ENCODE results near the gene CXCR3. TPM values are rescaled to one million over a fixed set of nuclear protein-coding genes. Genes with fewer than 3 reads are reported as not detected.

CXCR3 gene
- total RNA-seq, 2 experiments from 2014 or later: 19.5 to 22.0 TPM

DNA sequence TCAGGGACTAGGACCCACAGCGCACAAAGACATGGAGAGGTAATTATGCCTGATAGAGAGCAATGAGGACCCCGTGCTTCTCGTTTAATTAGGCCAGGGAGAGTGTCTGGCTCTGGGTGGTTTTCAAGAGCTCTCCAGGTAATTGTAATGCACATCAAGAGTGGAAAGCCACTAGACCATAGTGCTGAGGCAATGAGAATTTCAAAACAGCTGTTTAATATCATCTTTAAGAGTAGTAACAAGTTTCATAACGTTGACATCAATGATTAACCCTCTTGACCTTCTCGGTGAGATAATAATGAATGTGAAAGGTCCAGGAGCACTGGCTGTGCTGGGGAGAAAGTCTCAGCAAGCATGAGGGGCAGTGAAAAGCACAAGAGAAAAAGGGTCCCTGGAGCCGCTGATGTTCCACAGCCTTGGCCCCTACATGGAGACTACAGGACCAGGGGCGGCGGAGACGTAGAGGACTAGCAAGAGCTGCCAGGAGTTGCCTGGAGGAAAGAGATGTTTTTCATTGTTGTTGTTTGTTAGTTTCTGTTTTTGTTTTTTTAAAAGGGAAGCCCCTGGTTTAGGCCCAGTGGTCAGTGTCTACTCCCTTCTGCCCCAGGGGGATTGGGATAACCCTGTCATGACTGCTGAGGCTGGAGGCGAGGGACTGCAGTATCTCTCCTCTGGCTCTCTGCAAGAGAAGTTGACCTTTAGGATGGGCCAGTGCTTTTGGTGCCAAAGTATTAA lies 14.8 kb upstream of the CXCR3 start:
- Histone ChIP-seq H3K4me1 (ENCODE audit: insufficient read depth, low read length) (peaks cover 29% of the 10 kb centered on the region), H3K27ac (ENCODE audit: low read depth in 1 of 2, low read length in 2 of 2) (no peak overlapping the region), H3K27me3 (ENCODE audit: control insufficient read depth in 1 of 2, insufficient read depth in 2 of 2, low read length in 2 of 2) (no peaks in the 10 kb centered on the region), H3K9me3 (ENCODE audit: control insufficient read depth in 1 of 2, insufficient read depth in 1 of 2, low read length in 2 of 2) (no peaks in the 10 kb centered on the region), H3K36me3 (ENCODE audit: insufficient read depth, low read length) (no peaks in the 10 kb centered on the region), H3K4me3 (ENCODE audit: low read length) (no peak overlapping the region)
- DNase-seq (no peak), ATAC-seq (ENCODE audit: poor library complexity) (no peak)
- H3K27me3 Mint-ChIP-seq: no peaks in the 10 kb centered on the region
- no peaks in the 10 kb centered on the region for H3K9me3 Mint-ChIP-seq
- TF ChIP-seq, protein P1, sequence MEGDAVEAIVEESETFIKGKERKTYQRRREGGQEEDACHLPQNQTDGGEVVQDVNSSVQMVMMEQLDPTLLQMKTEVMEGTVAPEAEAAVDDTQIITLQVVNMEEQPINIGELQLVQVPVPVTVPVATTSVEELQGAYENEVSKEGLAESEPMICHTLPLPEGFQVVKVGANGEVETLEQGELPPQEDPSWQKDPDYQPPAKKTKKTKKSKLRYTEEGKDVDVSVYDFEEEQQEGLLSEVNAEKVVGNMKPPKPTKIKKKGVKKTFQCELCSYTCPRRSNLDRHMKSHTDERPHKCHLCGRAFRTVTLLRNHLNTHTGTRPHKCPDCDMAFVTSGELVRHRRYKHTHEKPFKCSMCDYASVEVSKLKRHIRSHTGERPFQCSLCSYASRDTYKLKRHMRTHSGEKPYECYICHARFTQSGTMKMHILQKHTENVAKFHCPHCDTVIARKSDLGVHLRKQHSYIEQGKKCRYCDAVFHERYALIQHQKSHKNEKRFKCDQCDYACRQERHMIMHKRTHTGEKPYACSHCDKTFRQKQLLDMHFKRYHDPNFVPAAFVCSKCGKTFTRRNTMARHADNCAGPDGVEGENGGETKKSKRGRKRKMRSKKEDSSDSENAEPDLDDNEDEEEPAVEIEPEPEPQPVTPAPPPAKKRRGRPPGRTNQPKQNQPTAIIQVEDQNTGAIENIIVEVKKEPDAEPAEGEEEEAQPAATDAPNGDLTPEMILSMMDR (IDR thresholded peaks at IDR 0.05): no peak
- no peak overlapping the region for H3K4me3 Mint-ChIP-seq
- H3K36me3 Mint-ChIP-seq (ENCODE audit: low read depth): no peaks in the 10 kb centered on the region
- ChIA-PET POLR2A (no interaction called here), CTCF (no interaction called here)
- H3K27ac Mint-ChIP-seq: no peak overlapping the region
- peaks cover 12% of the 10 kb centered on the region for H3K4me1 Mint-ChIP-seq (ENCODE audit: low read depth)
- intact Hi-C loops (cut with DNase I, micrococcal nuclease): no loop called here

DNA sequence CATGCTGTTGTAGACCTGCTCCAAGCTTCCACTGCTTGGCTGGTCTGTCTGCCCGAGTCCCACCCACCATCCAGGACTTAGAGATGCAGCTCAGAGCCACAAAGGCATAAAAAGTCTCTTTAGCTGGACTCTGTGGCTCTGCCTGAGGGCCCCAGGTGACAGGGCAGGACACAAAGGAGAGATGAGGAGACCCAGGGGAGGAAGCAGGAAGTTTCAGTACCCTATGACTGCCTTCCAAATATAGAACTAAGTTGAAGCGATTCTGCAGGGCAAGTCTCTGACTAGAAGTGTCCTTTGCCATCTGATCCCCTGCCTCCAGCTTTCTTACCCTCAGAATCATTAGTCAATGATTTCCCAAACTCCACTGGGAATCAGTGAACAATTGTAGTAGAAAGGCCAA lies 11.2 kb upstream of the CXCR3 start:
- Mint-ChIP-seq H3K27me3 (no peaks in the 10 kb centered on the region), H3K4me3 (no peak overlapping the region), H3K27ac (no peak overlapping the region), H3K9me3 (no peaks in the 10 kb centered on the region), H3K36me3 (ENCODE audit: low read depth) (no peaks in the 10 kb centered on the region), H3K4me1 (ENCODE audit: low read depth) (no peaks in the 10 kb centered on the region)
- Histone ChIP-seq H3K36me3 (ENCODE audit: insufficient read depth, low read length) (no peaks in the 10 kb centered on the region), H3K27ac (ENCODE audit: low read depth in 1 of 2, low read length in 2 of 2) (no peak overlapping the region), H3K4me3 (ENCODE audit: low read length) (no peak overlapping the region), H3K4me1 (ENCODE audit: insufficient read depth, low read length) (peaks cover 28% of the 10 kb centered on the region), H3K27me3 (ENCODE audit: control insufficient read depth in 1 of 2, insufficient read depth in 2 of 2, low read length in 2 of 2) (no peaks in the 10 kb centered on the region), H3K9me3 (ENCODE audit: control insufficient read depth in 1 of 2, insufficient read depth in 1 of 2, low read length in 2 of 2) (no peaks in the 10 kb centered on the region)
- TF ChIP-seq, protein P1 (IDR thresholded peaks at IDR 0.05): no peak
- DNase-seq: no peak
- intact Hi-C loops (cut with DNase I, micrococcal nuclease): no loop called here
- POLR2A ChIA-PET: no interaction called here
- CTCF ChIA-PET: no interaction called here
- ATAC-seq (ENCODE audit: poor library complexity): no peak

DNA sequence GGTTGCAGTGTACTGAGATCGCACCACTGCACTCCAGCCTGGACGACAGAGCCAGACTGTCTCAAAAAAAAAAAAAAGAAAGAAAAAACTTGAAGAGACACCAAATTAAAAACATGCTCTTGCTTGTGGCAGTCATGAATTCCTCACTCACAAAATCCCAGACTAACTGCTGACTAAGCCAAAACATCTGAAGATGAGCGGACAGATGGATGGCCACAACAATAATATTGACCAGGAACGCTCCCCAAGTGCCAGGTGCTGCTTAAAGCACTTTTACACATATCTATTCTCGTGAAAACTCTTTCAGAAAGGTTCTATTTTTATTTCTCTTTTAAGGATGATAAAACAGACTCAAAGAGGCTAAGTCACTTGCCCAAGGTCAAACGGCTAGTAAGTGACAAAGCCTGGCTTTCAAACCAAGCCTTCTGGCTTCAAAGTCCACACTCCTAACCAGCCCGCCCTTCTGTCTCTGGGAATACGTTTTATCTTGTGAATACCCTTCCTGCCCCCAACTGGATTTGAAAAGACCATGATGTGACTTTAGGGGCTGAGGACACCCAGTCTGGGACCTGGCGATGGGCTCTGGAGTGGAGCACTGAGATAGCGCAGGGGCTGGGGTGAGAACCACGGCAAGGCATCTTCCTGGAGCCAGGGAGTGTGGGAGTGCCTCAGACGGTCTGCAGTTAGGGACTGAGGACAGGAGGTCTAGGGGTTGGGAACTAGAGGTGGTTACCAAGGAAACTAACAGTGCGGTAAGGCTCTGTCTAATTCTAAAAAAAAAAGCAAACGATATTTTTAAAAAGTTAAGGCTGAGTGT lies 9.5 kb upstream of the CXCR3 start:
- peaks cover 14% of the 10 kb centered on the region for H3K4me1 Mint-ChIP-seq (ENCODE audit: low read depth)
- H3K4me3 ChIP-seq (ENCODE audit: low read length): no peak overlapping the region
- H3K27ac ChIP-seq (ENCODE audit: low read depth in 1 of 2, low read length in 2 of 2): no peak overlapping the region
- no peaks in the 10 kb centered on the region for H3K36me3 Mint-ChIP-seq (ENCODE audit: low read depth)
- peaks cover 44% of the 10 kb centered on the region for H3K4me1 ChIP-seq (ENCODE audit: insufficient read depth, low read length)
- DNase-seq (no peak), ATAC-seq (ENCODE audit: poor library complexity) (no peak)
- no peaks in the 10 kb centered on the region for H3K27me3 ChIP-seq (ENCODE audit: control insufficient read depth in 1 of 2, insufficient read depth in 2 of 2, low read length in 2 of 2)
- intact Hi-C loops (cut with DNase I, micrococcal nuclease): no loop called here
- ChIA-PET POLR2A (no interaction called here), CTCF (no interaction called here)
- H3K27me3 Mint-ChIP-seq: no peaks in the 10 kb centered on the region
- H3K9me3 ChIP-seq (ENCODE audit: control insufficient read depth in 1 of 2, insufficient read depth in 1 of 2, low read length in 2 of 2): no peaks in the 10 kb centered on the region
- H3K36me3 ChIP-seq (ENCODE audit: insufficient read depth, low read length): no peaks in the 10 kb centered on the region
- H3K9me3 Mint-ChIP-seq: no peaks in the 10 kb centered on the region
- no peak overlapping the region for H3K27ac Mint-ChIP-seq
- TF ChIP-seq, protein P1 (IDR thresholded peaks at IDR 0.05): no peak
- H3K4me3 Mint-ChIP-seq: no peak overlapping the region
